ENCODE measurements around the gene BRAF. TPM values are rescaled to one million over a fixed set of nuclear protein-coding genes. Genes with fewer than 3 reads are reported as not detected.

The BRAF gene
- total and polyA plus RNA-seq, 2 of the 8 experiments (the other 6 are each of a cell fraction or from before 2014, with no cell fraction given): 11.4 to 32.6 TPM

DNA sequence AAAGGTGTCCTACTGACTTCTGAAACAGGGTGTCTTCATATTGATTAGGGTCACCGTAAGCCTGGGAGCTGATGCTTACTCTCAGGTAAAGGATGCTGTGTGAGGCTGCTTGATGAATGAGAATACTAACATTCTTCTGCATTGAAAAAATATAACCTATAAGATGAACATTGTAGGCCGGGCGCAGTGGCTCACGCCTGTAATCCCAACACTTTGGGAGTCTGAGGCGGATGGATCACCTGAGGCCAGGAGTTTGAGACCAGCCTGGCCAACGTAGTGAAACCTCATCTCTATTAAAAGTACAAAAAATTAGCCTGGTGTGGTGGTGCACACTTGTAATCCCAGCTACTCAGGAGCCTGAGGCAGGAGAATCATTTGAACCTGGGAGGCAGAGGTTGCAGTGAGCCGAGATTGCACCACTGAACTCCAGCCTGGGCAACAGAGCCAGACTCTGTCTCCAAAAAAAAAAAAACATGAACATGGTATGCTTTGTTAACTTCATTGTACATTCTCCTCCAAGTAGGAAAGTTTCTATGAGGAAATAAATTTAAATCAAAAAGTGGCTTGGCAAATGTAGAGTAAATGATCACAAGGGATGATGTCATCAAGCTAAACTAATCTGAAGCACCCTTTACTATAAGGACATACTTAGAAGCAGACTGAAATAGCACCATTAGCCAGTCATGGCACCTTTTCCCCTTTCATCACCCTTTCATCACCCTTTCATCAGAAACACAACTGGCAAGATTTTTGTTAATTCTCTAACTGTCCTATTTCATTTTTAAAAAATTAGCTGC is 1.5 kb upstream of the BRAF start:
- Histone ChIP-seq H3K56ac (replicated peaks; ENCODE audit: insufficient read length, low read depth, low read length) (no peak overlapping the region), H3K36me3 (ENCODE audit: control insufficient read depth in 2 of 4, insufficient read depth in 4 of 4, low read length in 3 of 4) (no peaks in the 10 kb centered on the region), H3K23ac (ENCODE audit: insufficient read length) (no peak overlapping the region), H4K5ac (ENCODE audit: insufficient read length, low read depth, low read length) (no peak overlapping the region), H3K4me3 (ENCODE audit: extremely low read depth in 1 of 4, insufficient read depth in 2 of 4, low read depth in 3 of 4, low read length in 4 of 4) (no peak overlapping the region; a peak in 1 of 8 replicates), H4K91ac (replicated peaks; ENCODE audit: insufficient read length, low read length) (no peak overlapping the region), H2BK20ac (ENCODE audit: low read length) (no peak overlapping the region), H2BK120ac (replicated peaks; ENCODE audit: low read depth, low read length) (no peak overlapping the region), H3K4ac (replicated peaks; ENCODE audit: insufficient read length, low read depth, low read length) (no peak overlapping the region), H3K9me3 (ENCODE audit: insufficient read depth in 2 of 2, low read depth in 1 of 2, low read length in 1 of 2) (no peaks in the 10 kb centered on the region), H3K4me1 (replicated peaks in 1 of 4; ENCODE audit: control insufficient read depth in 3 of 4, insufficient read depth in 4 of 4, low read length in 3 of 4) (peaks cover 0 to 8% (median 0%) of the 10 kb centered on the region in 4 experiments; a peak in 3 of 7 replicates), H4K8ac (ENCODE audit: extremely low read depth, insufficient read depth, low read length) (no peak overlapping the region), H3K18ac (ENCODE audit: extremely low read depth, low read length) (no peak overlapping the region), H2BK15ac (ENCODE audit: low read length) (no peak overlapping the region), H2BK12ac (ENCODE audit: low read depth, low read length) (no peak overlapping the region), H3K27me3 (replicated peaks in 1 of 4; ENCODE audit: control insufficient read depth in 3 of 4, extremely low read depth in 1 of 4, insufficient read depth in 3 of 4, low read length in 3 of 4) (no peaks in the 10 kb centered on the region), H3K23me2 (ENCODE audit: low read depth, low read length) (peaks cover 4% of the 10 kb centered on the region; the same call in 1 of the 2 replicates), H3K14ac (ENCODE audit: insufficient read length) (no peak overlapping the region), H3K4me2 (ENCODE audit: insufficient read depth in 1 of 2, low read depth in 2 of 2, low read length in 2 of 2) (no peak overlapping the region; a peak in 1 of 4 replicates), H2BK5ac (ENCODE audit: low read depth, low read length) (no peak overlapping the region), H2AK5ac (ENCODE audit: low read depth, low read length) (no peak overlapping the region), H2AFZ (ENCODE audit: low read length) (no peak overlapping the region), H3K9ac (replicated peaks in 1 of 4; ENCODE audit: extremely low read depth in 1 of 4, low read depth in 3 of 4, low read length in 3 of 4) (no peak overlapping the region; a peak in 1 of 7 replicates), H3K79me2 (ENCODE audit: control insufficient read depth in 1 of 2, insufficient read depth in 2 of 2, low read length in 2 of 2) (peaks cover 4 to 28% of the 10 kb centered on the region in 2 experiments), H3K27ac (ENCODE audit: low read depth, low read length) (no peak overlapping the region), H3K79me1 (ENCODE audit: low read depth, low read length) (peaks cover 3% of the 10 kb centered on the region; the same call in 1 of the 2 replicates), H4K20me1 (replicated peaks in 1 of 2; ENCODE audit: control insufficient read depth in 1 of 2, insufficient read depth in 2 of 2, low read length in 2 of 2) (peaks cover 4 to 7% of the 10 kb centered on the region in 2 experiments)
- WGBS, 2 experiments (ENCODE audit: extremely low coverage in 1 of 2, insufficient coverage in 1 of 2, insufficient read length in 1 of 2, insufficient replicate concordance in 2 of 2, low coverage in 1 of 2, low lambda C conversion rate in 2 of 2, missing lambda C conversion rate in 1 of 2): 90% methylated on average over 7 of the region's 7 CpGs; no CpG with 5 or more reads in 1 of the 2 experiments
- ChIA-PET CTCF (ENCODE audit: partially characterized antibody) (interaction anchor here (0.6 to 1.0 kb wide), 5 partner anchors 10 to 368 kb away, joined by 3 read pairs; no protein-coding TSS in a partner anchor), POLR2A (ENCODE audit: partially characterized antibody) (no interaction called here)
- FAIRE-seq (no peak), DNase-seq (ENCODE audit: low read depth in 1 of 2, low spot score in 2 of 2) (no peak)
- TF ChIP-seq EP300 (IDR thresholded peaks at IDR 0.05; ENCODE audit: borderline replicate concordance in 1 of 2, low read depth in 2 of 2, low read length in 2 of 2): no peak
- TF ChIP-seq TCF12 (IDR thresholded peaks at IDR 0.05; ENCODE audit: low read depth, low read length): no peak
- TF ChIP-seq CHD2 (IDR thresholded peaks at IDR 0.05; ENCODE audit: low read length): no peak
- TF ChIP-seq SP1 (IDR thresholded peaks at IDR 0.05; ENCODE audit: low read depth, low read length): no peak
- no peak for TF ChIP-seq BCL11A (IDR thresholded peaks at IDR 0.05; ENCODE audit: low read depth in 2 of 2, low read length in 2 of 2)
- TF ChIP-seq BACH1 (IDR thresholded peaks at IDR 0.05; ENCODE audit: low read length): no peak
- no peak for TF ChIP-seq SIX5 (IDR thresholded peaks at IDR 0.05; ENCODE audit: low read depth, low read length)
- TF ChIP-seq E2F6 (IDR thresholded peaks at IDR 0.05): no peak
- TF ChIP-seq MAFK (IDR thresholded peaks at IDR 0.05; ENCODE audit: low read depth, low read length): no peak
- TF ChIP-seq NRF1 (IDR thresholded peaks at IDR 0.05; ENCODE audit: low read depth, low read length): no peak
- TF ChIP-seq POU5F1 (IDR thresholded peaks at IDR 0.05; ENCODE audit: low read depth, low read length): no peak
- no peak for TF ChIP-seq CHD1 (IDR thresholded peaks at IDR 0.05; ENCODE audit: low read depth, low read length)
- no peak for TF ChIP-seq GABPA (IDR thresholded peaks at IDR 0.05; ENCODE audit: borderline replicate concordance, insufficient read depth, low read length)
